A673 (cell line): ENCODE measurements around the gene LCE1B. TPM values are rescaled to one million over a fixed set of nuclear protein-coding genes. Genes with fewer than 3 reads are reported as not detected.

Experiments used
- BruUV-seq: library from RNA; stranded (reverse); fragments of 400-500 nt; replicated peaks from 2 replicates; lab custom pipeline; 2021; lab: Mats Ljungman, UMichigan
- CTCF ChIA-PET: fragments of 300-600 bp; sonication (Branson Sonifier 250); formaldehyde crosslinking; loops from one replicate; lab custom pipeline; 2022; ENCODE audit warnings: antibody characterized with exemption; lab: Charles Lee
- POLR2A ChIA-PET: fragments of 300-600 bp; sonication (Branson Sonifier 250); formaldehyde crosslinking; loops from one replicate; lab custom pipeline; 2022; ENCODE audit warnings: antibody characterized with exemption; ENCODE audit not compliant: low non-redundant PET; lab: Charles Lee
- DNase-seq: peaks from one replicate; pipeline ENCODE4 v3.0.0-alpha.2; 2015; ENCODE audit warnings: low spot score
- H3K27ac ChIP-seq: fragments of 200-600 bp; sonication (generic); 2 replicates; pipeline ENCODE4 v1.5.1; 2016; ENCODE audit warnings: mixed run types, low read depth, mild to moderate bottlenecking, mixed read lengths, antibody characterized with exemption, low read length; ENCODE audit not compliant: poor library complexity, severe bottlenecking
- H3K27me3 ChIP-seq: fragments of 200-600 bp; sonication (generic); replicated peaks from 2 replicates; pipeline ENCODE4 v1.6.1; 2017; ENCODE audit warnings: mixed run types, low read depth, mild to moderate bottlenecking, mixed read lengths, antibody characterized with exemption, low read length; ENCODE audit not compliant: insufficient read depth, poor library complexity
- H3K36me3 ChIP-seq: fragments of 200-600 bp; sonication (generic); 2 replicates; pipeline ENCODE4 v1.6.1; 2016; ENCODE audit warnings: mixed run types, mild to moderate bottlenecking, mixed read lengths, antibody characterized with exemption, low read length; ENCODE audit not compliant: insufficient read depth, poor library complexity, severe bottlenecking
- H3K4me1 ChIP-seq: fragments of 200-600 bp; sonication (generic); 2 replicates; pipeline ENCODE4 v1.6.1; 2017; ENCODE audit warnings: mixed run types, mild to moderate bottlenecking, mixed read lengths, antibody characterized with exemption, low read length; ENCODE audit not compliant: insufficient read depth, poor library complexity, severe bottlenecking
- H3K4me3 ChIP-seq: fragments of 200-600 bp; sonication (generic); 2 replicates; pipeline ENCODE4 v1.5.1; 2016; ENCODE audit warnings: low read depth, mixed run types, mild to moderate bottlenecking, mixed read lengths, low read length; ENCODE audit not compliant: poor library complexity, severe bottlenecking
- H3K9me3 ChIP-seq: fragments of 200-600 bp; sonication (generic); 2 replicates; pipeline ENCODE4 v1.6.1; 2016; ENCODE audit warnings: mixed run types, low read depth, mild to moderate bottlenecking, mixed read lengths, antibody characterized with exemption, low read length; ENCODE audit not compliant: poor library complexity, severe bottlenecking
- EZH2 ChIP-seq: fragments of 200-600 bp; sonication (generic); IDR thresholded peaks from 2 replicates; pipeline ENCODE4 v1.6.1; 2017; ENCODE audit warnings: borderline replicate concordance, low read depth, mild to moderate bottlenecking, mixed read lengths, antibody characterized with exemption, low read length; ENCODE audit not compliant: poor library complexity, severe bottlenecking
- intact Hi-C: fragments of 100-400 bp; cut with micrococcal nuclease; formaldehyde crosslinking; loops from one replicate; pipeline ENCODE4 v1.10.0; 2022; ENCODE audit not compliant: unreplicated experiment
- total RNA-seq: library from RNA; stranded (reverse); gene quantifications from 2 replicates; pipeline ENCODE4 v1.2.3, GENCODE V29; 2021
- TF ChIP-seq, protein P1 (sequence below): fragments of 300-800, 200-600 bp; sonication (generic); conservative IDR thresholded peaks from 2 replicates; pipeline ENCODE4 v1.5.1; 2017; ENCODE audit warnings: low read depth, mild to moderate bottlenecking, antibody characterized with exemption, low read length, moderate library complexity, mixed read lengths

The LCE1B gene
- total RNA-seq, 1 experiment from 2014 or later, result not detected

- H3K9me3 ChIP-seq, result no peaks in the 10 kb centered on the region
- CTCF ChIA-PET, result no interaction called here
- BruUV-seq, result no TSS peak
These were observed 43.9 kb downstream of the LCE1B start for GRCh38 chr1:152855661-152856060.

GRCh38 chr1:152858062-152858461 is 46.3 kb downstream of the LCE1B start:
- intact Hi-C loops, result no loop called here
- no TSS peak for BruUV-seq

More at GRCh38 chr1:152855661-152856060, 43.9 kb downstream of the LCE1B start:
- Histone ChIP-seq H3K4me1 (no peaks in the 10 kb centered on the region), H3K4me3 (no peak overlapping the region), H3K27me3 (no peaks in the 10 kb centered on the region), H3K27ac (no peak overlapping the region), H3K36me3 (no peaks in the 10 kb centered on the region)
- intact Hi-C loops, result no loop called here
- no peak for DNase-seq
- TF ChIP-seq, protein P1, sequence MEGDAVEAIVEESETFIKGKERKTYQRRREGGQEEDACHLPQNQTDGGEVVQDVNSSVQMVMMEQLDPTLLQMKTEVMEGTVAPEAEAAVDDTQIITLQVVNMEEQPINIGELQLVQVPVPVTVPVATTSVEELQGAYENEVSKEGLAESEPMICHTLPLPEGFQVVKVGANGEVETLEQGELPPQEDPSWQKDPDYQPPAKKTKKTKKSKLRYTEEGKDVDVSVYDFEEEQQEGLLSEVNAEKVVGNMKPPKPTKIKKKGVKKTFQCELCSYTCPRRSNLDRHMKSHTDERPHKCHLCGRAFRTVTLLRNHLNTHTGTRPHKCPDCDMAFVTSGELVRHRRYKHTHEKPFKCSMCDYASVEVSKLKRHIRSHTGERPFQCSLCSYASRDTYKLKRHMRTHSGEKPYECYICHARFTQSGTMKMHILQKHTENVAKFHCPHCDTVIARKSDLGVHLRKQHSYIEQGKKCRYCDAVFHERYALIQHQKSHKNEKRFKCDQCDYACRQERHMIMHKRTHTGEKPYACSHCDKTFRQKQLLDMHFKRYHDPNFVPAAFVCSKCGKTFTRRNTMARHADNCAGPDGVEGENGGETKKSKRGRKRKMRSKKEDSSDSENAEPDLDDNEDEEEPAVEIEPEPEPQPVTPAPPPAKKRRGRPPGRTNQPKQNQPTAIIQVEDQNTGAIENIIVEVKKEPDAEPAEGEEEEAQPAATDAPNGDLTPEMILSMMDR, result no peak
- no peak for TF ChIP-seq EZH2
- POLR2A ChIA-PET, result no interaction called here

GRCh38 chr1:152859696-152860095 is 47.9 kb downstream of the LCE1B start, which contains the start of gene LCE7A:
Gene LCE7A, plus strand, starts transcription at chr1:152859996. Its CDS starts 702 bp downstream, at chr1:152860698.
- BruUV-seq, result no TSS peak
- no peak for TF ChIP-seq EZH2
- TF ChIP-seq, protein P1, result no peak
- POLR2A ChIA-PET, result no interaction called here
- Histone ChIP-seq H3K27ac (no peak within 1 kb of the TSS), H3K9me3 (no peaks in the 10 kb centered on the region), H3K27me3 (no peaks in the 10 kb centered on the region), H3K4me3 (no peak within 1 kb of the TSS), H3K36me3 (no peaks in the 10 kb centered on the region), H3K4me1 (no peaks in the 10 kb centered on the region)
- intact Hi-C loops, result no loop called here
- CTCF ChIA-PET, result no interaction called here
- DNase-seq, result no peak

More at GRCh38 chr1:152858062-152858461, 46.3 kb downstream of the LCE1B start:
- Histone ChIP-seq H3K27ac (no peak overlapping the region), H3K9me3 (no peaks in the 10 kb centered on the region), H3K36me3 (no peaks in the 10 kb centered on the region), H3K4me1 (no peaks in the 10 kb centered on the region), H3K27me3 (no peaks in the 10 kb centered on the region), H3K4me3 (no peak overlapping the region)
- POLR2A ChIA-PET, result no interaction called here
- TF ChIP-seq EZH2, result no peak
- TF ChIP-seq, protein P1, result no peak
- CTCF ChIA-PET, result no interaction called here
- DNase-seq, result no peak
